ENCODE measurements around the gene CNTN5.

DNA sequence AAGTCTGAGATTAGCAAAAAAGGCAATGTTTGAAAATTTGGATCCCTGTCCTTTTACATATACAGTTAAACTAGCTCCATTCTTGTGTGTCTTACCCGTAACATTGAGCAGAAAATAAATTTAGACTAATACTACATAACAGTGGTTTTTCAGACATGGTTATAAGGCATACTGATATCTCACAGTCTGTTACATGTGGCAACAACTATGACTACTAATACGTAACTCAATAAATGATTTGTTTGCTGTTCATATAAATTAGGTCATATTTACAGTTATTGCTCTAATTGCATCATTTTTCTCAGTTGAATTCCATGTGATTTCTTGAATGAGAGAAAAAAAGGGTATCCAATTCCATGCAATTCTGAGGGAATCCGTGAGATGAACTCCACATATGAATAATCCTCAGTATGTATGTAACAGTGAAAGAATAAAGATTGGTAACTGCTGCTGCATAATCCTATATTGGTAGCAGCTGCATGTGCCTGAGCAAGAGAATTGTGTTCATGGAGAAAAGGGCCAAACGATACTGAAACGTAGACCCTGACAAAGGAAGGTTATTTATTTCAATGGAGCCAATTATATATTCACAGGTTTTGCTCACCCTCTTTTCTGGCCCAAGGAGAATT lies 1275.4 kb downstream of the CNTN5 start:
- TF ChIP-seq CTCF (IDR thresholded peaks at IDR 0.05) (no peak), POLR2A (IDR thresholded peaks at IDR 0.05) (no peak)

Data from esophagus squamous epithelium (tissue), 4 donors.